ENCODE measurements around the gene FBXO24.
A peak's percentile ranks its signal among the peaks of the same experiment; 100 is the strongest.
"Not testable (repeated sequence)": the region's sequence is repeated elsewhere in the genome, so short reads cannot be mapped to it uniquely, and the experiment has no call there.

FBXO24 gene

DNA sequence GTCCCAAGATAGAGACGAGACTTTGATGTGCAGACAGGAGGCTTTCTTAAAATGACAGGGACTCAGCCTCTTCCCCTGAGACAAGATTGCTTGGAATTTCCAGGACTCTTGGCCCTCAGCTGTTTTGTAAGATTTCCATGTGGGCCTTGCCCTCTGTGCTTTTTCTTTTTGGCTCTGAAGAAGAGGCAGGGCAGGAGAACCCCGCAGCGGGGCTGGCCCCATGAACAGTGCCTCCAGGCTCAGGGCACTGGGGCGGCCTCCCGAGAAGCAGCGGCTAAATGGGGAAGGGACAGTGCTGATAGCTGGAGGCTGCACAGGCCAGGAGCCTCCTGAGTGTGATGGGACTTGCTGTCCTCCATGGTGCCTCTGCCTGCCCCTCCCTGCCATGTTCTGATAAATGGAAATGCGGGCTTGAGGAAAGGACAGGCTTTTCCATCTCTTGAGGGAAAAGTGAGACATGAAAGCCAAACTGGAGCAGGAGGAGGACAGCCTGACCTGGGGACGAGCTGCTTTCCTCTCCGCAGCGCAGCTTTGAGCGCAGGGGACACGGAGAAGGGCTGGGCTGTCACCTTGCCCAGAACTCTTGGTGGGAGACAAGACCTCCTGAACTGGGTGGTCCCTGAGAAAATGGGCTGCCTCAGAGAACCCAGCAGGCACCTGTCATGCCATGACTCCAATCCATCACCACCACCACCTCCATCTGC lies 24.5 kb upstream of the FBXO24 start:
- no peak for DNase-seq

DNA sequence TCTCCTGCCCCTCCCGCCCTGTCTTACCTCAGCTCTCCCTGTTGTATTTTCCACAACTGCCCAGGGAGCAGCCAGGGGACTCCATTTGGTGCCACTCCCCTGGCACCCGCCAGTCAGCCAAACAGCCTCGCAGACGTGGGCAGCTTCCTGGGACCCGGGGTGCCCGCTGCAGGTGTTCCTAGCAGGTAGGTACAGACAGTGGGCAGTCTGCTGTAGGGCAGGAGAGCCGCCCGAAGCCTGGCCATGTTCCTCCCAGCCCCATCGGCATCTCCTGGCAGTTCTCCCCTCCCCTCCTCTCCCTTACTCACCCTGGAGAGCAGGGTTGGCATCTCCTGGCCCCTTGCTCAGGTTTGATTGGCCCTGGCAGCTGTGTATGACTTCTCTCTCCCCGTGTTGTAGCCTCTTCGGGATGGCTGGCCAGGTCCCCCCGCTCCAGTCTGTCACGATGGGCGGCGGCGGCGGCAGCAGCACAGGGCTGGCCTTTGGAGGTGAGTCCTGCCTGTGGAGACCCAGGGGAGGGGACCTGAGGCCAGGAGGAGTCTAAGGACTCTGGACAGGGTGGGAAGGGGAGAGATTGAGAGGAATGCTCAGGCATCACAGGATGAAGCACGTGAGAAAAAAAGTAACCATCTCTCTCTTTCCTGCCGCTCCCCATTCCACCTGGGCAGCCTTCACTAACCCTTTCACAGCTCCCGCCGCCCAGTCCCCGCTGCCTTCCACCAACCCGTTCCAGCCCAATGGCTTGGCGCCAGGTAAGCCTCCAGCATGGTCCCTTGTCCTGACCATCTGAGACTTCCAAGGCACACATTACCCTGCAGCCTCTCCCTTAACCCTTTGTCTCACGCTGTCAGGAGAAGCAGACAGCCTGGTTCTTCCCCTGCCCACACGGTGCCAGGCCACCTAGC lies 23.7 kb upstream of the FBXO24 start:
- no peak for DNase-seq

DNA sequence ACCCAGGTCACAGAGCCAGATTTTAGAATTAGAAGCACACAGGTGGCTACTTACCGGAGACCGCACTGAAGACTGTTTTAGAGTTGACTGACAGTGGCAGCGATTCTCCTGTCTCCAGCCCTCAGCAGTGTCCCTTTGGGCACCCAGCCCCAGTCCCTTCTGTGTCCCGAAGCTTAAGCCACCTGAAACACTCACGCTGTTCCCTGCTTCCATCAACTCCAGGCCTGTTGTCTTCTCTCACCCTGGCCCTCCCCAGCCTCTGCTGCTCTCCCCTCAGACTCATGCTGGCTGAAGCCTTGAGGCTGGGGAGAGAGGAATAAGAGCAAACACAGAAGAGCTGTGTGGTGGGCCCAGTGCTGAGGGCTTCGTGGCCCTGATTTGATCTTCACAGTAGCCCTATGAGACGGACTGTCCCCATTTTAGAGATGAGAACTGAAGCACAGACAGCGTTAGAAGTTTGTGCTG lies 23.0 kb upstream of the FBXO24 start:
- DNase-seq = no peak

DNA sequence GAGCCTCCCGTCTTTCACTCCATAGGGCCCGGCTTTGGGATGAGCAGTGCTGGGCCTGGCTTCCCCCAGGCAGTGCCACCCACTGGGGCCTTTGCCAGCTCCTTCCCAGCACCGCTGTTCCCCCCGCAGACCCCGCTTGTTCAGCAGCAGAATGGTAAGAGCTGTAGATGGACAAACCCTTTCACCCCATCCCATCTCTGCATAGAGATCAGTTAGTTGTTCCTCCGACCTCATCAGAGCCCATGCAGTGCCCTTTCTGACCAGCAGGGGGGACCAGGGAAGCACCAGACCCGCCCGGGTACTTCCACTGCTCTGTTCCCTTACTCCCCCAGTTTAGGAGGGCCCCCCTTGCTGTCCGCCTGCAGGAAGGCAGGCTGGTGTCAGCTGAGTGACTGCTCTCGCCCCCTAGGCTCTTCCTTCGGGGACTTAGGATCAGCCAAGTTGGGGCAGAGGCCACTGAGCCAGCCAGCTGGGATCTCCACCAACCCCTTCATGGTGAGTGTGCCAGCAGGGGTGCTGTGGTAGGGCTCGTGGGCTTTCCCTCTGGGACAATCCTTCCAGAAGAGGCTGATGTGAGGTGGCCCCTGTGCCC lies 22.2 kb upstream of the FBXO24 start:
- DNase-seq = peak in 1 of 2 experiments; percentile 76

DNA sequence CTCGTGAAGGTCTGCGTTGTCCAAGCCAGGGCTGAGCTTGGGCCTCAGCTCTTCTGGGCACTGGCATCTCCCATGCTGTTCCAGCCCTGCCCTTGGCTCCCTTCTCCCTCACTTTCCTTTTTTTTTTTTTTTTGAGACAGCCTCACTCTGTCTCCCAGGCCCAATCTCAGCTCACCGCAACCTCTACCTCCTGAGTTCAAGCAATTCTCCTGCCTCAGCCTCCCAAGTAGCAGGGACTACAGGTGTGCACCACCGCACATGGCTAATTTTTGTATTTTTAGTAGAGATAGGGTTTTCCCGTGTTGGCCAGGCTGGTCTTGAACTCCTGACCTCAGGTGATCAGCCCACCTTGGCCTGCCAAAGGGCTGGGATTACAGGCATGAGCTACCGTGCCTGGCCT lies 21.7 kb upstream of the FBXO24 start:
- DNase-seq = not testable (repeated sequence)

DNA sequence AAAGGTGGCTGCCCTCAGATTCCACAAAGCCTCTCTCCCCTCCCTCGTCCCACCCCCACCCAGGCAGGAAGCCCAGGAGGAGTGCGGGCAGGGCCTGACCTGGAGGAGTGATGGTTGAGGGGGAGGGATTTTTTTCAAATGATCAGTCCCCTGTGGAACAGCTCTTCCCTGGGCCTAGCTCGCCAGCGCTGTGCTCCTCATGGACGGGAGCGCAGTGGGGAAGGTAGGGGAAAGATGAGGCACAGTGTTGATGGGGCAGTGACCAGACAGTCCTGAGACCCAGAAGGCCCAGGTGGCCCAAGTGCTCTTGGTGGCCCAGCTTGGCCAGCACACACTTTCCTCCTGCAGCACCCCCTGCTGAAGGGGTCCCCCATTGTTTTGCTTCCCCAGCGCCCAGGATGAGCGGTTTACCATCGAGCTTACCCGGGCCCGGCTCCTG lies 21.0 kb upstream of the FBXO24 start:
- no peak for DNase-seq

DNA sequence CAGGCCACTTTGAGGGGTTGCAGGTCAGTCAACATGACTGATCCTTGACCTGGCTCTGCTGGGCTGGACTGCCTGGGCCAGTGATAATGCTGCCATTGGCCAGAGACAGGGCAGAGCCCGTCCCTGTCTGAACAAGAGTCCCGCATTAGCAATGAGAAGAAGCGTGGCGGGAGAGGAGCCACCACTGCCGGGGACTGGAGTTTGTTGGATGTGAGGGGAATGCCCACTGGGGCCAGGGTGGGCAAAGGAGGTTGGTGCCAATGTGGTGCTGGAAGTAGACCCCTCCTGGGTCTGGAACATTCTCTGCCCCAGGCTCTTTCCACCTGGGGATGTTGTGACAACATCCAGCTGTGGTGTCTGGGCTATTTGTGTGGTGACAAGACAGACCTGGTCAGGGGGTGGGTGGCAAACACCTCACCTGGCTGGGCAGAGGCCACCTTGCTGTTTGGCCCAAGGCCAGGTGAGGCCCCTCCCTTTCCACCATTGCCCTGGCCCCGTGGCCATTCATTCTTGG lies 20.1 kb upstream of the FBXO24 start:
- DNase-seq = no peak

DNA sequence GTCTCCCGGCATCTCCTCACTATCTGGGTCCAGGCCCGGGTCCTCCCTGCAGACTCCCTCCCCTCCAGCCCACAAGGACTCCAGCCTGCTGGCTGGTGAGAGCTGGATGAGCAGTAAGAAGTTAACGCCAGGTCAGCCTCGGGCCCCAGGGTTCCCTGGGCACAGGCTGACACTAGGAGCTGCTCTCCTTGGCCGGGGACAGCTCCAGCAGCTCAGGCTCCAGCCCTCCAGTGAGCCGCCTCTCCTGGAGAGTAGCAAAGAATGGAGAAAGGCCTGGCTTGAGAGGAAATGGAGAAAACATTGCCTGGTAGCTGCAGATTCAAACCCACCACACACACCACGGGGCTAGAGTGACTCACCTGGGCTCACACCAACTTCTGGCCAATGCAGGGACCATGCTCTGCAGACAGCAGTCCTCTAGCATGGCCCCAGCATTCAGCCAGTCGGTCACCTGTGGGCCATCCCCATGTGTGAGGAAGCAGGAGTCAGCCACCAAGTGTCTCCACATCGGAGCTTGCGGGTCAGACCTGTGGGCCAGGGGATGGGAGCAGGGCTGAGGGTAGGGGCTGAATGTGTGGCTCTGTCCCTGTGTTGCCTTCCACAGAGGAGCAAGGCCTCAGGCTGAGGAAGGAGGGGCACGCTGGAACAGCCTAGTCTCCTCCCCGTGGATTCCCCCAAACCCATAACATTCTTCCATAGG lies 18.9 kb upstream of the FBXO24 start:
- DNase-seq = no peak

DNA sequence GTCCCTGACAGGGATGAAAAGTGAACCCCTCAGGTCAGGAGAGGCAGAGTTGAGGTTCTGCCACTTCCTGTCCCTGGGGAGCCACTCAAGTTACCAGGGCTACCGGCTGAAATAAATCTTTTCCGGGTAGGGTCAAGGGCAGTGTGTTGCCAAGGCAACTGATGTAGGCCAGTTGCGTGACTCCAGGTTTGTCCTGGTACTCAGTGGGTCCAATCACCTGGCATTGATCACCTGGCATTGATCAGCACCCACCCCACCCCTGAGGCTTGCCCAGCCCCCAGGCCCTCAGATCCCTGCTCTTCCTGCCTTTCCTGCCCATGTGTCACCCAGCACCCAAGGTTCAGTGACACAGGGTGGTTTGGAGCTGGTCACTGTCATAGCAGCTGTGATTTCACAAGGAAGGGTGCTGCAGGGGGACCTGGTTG lies 18.4 kb upstream of the FBXO24 start:
- DNase-seq = no peak

DNA sequence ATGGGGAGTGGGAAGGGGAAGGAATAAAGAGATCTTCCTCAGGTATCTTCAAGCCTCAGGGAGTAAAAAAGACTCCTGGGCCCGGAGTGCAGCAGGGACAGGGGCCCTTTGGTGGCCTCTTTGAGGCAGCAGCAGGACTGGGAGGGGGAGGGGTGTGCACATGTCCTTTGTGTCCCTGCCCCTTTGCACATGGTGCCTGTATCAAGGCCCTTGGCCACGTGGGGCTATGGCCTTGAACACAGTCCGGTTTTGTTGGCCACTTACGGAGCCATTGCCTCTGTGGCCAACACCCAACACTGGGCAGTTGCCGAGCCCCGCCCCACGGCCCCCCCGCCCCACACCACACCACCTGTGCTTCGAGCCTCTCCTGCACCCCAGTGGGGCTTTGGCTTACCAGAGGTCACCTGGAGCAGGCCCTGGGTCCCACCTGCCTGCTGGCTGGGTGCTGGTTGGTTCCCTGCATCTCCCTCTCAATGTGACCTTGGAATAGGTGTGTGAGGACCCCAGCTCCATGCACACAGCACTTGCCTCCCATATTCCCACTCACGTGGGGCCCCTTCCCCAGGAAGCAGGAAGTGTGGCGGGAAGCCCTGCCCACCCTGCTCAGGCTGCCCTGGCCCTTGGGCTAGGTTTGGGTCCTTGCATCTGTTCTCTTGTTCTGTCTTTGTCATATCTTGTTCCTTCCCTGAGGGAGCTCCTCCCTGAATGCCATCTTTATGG lies 17.8 kb upstream of the FBXO24 start:
- no peak for DNase-seq

DNA sequence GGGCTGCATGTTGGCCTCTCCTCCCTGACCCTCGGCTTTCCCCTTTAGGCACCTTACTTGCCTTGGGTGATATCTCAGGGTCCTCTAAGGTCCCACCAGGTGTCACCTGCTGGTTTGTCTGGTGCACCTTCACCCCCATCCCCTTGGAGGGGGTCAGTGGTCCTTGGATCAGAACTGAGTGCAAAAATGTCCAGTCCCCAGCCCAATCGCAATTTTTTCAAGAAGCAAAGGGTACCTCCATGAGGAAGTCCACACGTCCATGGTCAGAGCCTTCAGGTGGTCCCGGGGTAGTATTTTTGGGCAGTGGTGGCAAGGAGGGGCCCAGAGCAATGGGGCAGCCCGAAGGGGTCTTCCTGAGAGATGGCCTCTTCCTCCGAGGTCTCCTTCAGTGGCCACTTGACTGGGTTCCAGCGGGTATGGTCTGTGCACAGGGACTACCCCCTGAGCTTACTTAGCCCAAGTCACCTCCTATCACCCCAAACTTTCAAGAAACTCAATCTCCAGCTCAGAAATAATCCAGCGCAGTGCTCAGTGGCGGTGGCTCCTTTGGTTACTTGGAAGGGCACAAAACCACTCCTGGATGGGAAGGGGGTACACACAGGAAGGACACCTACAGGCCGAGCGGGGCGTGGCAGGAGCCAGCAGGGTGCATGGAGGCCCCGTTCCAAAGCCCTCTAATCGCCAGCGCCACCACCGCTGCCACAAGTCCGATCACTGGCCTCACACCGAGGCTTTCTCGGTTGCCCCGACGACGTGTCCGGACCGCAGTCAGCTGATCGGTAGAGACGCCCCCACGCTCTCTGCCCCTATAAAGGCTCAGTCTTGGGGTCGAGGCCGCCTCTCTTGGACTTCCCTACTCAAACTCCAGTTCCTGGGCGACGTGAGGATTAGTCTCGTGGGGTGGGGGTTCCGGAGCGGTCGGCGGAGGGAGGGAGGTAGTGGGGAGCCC lies 17.0 kb upstream of the FBXO24 start:
- peak; percentile 30 to 88 for DNase-seq

DNA sequence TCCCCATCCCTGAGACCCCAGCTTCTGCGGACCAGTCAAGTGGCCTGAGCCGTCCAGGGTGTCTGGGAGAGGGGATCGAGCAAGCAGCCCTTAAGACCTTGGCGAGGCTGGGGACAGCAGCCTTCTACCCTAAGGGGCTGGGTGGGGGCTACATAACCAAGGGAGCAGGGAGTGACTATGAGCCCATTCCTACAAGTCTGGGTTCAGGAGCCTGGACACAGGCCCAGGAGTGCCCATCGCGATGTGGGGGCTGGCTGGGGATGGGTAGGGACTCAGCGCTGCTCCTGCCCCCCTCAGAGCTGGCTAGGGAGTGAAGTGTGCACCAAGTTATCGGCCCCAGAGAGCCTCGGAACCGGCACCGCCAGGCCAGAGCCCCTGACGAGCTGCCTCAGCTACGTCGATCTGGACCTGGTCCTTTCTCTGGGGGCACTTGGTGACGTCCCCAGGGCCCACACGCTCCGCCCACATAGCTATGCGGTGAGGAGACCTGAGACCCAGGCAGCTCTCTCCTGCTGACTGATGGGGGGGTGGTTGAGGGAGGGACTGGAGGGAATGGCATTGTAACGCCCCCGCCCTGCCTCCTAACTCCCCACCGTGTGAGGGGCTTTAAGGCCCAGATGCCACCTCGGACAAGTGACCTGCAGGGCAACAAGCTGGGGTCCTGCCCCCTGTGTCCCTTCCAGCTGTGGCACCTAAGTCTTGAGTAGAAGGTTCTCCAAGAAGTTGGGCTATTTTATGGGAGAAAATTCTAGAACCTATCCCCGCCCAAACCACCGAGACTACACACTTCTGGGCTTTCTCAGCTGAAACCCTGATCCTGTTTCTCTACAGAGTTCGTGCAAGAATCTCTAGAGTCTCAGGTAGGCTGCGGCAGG lies 14.9 kb upstream of the FBXO24 start:
- DNase-seq = no peak

DNA sequence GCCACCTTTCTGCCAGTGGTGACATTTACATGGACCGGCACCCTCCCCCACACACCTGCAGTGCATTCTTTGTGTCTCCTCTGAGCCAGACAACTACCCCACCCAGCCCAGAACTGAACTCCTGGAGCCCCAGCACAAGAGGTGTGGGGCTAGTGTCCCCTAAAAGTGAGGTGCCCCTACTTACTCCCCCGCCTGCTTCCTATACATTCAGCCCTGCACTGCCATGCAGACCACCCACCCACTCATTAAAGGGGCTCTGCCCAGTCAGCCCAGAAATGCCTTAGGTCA lies 14.4 kb upstream of the FBXO24 start:
- DNase-seq = peak in 1 of 2 experiments; percentile 43

DNA sequence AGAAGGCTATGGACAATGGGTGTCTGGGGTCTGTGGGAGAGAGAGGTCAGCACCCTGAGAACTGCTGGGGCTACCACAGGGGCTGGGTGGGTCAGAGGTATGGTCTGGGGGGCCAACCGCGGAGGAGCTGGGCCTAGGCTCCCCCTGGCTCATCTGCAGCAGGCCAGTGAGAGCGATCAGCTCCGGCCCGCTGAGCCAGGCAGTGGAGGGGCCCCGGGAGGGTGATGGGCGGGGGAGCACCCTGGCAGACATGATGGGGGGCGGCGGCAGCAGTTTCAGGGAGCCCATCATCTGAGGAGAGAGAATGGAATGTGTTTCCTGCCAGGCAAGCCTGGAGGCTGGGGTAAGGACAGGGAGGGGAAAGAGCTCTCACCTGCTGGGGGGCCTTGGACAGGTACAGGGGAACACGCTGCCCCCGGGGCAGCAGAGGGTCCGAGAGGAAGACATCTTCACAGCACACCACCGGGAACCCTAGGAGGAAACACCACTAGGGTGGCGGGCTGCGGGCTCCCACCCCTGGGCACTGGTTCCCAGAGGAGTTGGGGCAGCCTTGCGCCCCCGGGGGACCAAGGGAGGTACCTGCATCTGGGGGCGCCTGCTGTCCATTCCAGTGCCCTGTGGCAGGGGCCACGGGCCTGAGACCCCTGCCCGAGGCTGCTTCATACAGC lies 13.7 kb upstream of the FBXO24 start:
- no peak for DNase-seq

DNA sequence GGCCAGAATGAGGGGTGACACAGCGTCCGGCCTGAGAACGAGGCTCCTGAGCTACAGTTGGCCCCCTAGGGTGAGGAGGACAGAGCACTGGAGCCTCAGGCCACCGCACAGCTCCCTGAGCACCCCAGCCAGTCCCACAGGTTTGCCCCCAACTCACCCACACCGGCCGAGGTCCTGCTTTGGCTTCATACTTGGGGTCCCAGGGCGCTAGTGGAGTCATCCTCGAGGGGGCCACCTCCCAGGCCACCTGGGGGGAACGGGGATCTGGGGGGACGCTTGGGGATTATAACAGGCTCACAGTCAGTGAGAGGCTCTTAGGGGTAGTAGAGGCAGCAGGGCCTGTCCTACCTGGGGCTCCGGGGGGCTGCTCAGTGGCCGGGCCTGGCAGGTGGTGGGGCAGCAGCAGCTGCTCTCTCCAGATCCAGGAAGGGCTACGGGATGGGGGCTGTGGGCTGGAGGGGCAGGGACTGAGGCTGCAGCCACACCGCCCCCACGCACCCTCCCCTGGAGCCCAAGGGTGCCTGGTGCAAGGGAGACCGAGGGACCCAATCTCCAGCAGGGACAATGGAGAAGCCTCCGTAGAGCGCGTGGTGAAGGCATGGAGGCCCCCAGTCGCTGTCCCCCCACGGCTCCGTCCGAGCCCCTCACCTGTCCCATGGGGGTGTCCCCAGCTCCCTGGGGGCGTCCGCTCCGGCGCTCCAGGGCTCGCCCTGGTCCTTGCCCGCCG lies 13.0 kb upstream of the FBXO24 start:
- no peak for DNase-seq

DNA sequence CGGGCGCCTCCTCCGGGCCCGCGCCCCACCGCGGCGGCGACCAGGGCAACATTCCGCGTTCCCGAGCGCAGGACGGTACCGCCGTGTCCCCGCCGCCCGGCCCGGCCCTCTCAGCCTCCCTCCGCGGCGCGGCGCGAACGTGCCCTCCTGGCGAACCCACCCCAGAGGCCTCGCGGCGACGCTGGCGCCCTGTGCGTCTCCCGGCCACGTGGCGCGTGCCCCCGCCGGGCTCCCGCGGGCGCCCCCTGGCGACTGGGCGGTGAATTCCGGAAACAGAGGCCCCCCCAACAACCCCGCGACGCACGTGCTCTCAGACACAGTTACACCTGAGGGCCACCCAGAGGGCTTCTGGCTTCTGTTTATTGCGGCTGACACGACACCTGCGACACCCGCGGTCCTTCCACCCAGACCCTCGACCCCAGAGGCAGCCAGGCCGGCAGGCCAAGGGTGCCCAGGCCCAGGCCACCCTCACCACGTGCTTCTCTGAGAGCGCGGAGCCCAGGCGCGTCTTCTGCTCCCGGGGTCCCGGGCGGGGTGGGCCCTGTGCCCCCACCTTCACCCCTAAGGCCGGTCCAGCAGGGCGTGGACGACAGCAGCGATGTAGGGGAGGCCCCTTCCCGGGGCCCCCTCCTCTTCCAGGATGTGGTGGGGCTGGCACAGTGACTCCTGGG lies 12.3 kb upstream of the FBXO24 start, which contains the start of gene SAP25:
Gene SAP25 (minus strand): TSS at position 210 of the 671 bp plus-strand sequence. CDS start 158 bp downstream, at position 52.
- no peak for DNase-seq

DNA sequence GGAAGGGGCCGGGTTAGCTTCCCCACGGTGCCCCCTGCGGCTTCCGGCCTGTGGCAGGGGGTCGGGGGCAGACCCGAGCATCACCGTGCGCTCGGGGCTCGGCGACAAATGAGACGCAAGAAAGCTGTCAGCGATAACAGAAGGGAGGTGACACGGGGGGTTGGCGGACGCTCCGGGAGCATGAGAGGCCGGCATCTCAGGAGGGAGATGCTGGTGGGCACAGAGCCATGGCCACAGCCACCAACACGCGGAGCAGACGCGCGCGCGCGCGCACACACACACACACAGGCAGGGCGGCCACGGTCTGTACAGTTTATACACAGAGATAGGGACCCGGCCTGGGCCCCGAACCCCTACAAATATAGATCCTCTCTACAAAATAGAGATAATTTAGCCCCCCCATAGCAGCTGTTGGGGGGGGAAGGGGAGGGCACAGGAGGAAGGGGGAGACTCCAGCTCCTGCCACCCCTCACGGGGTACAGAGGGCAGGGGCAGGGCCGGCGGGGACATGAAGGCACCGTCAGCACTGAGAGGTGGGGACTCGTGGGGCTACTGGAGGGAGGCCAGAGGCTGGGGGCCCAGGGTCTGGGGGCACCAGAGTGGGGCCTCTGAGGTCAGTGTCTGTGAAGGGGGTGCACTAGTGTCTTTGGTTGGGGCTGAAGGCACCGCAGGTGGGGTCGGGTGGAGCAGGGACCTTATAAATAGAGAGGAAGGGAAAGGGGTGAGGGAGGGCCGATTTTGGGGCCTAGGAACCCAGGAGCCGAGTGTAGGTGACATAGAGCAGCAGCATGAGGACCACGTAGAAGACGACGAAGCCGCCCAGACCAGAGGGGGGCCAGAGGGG lies 11.5 kb upstream of the FBXO24 start:
- no peak for DNase-seq
